Choroid plexus epithelial cell (primary cell): Measurements from ENCODE around the gene ZDHHC22.
A peak's percentile ranks its signal among the peaks of the same experiment; 100 is the strongest.

Source experiments
- DNase-seq: peaks from one replicate; pipeline ENCODE4 v3.0.0-alpha.2; 2010; ENCODE audit warnings: low read depth
- H3K4me3 ChIP-seq: 2 replicates; pipeline ENCODE4 v1.5.1; 2011; ENCODE audit warnings: low read depth, mild to moderate bottlenecking, control low read depth, low read length, moderate library complexity
- TF ChIP-seq, protein P1 (sequence below): conservative IDR thresholded peaks from 2 replicates; pipeline ENCODE4 v1.5.1; 2011; ENCODE audit warnings: low read depth, mild to moderate bottlenecking, control low read depth, inconsistent platforms, low read length, moderate library complexity

The ZDHHC22 gene, protein sequence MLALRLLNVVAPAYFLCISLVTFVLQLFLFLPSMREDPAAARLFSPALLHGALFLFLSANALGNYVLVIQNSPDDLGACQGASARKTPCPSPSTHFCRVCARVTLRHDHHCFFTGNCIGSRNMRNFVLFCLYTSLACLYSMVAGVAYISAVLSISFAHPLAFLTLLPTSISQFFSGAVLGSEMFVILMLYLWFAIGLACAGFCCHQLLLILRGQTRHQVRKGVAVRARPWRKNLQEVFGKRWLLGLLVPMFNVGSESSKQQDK

DNA sequence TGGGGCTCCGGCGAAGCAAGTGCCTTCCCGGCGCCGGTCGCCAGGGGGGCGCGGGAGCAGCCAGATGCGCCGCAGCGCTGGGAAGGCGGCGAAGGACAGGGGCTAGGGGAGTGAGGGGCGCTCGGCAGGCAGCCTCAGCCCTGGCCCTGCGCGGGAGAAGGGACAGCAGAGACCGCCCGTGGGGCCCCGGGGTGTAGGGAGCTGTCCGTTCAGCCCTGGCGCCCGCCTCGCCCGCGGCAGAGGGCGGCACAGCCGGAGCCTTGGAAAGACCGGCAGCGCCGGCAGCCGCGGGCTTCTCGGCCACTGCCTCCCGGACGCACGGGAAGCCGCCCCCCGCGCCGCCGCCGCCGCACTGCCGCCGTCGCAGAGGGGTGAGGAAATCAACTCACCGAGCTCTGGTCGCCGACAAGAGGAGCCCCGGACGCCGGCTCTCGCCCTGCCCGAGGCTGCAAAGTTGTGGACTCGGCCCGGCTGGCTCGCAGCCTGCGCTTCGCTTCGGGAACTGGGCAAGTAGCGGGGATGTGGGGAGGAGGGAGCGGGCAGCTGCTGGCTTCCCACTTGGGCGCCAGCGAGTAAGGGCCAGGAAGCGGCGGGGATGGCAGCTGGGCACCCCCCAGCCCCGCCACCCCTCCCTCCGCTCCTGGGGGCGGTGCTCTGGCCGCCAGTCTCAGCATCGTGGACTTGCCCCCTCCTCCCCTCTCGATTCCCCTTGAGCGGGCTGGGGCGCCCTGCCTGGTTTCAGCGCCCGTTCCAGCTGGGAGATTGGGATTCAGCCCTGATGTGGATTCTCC lies at the start of gene ZDHHC22:
ZDHHC22 (minus strand) TSS at position 578 of the 791 bp plus-strand sequence. CDS start 2,053 bp downstream, outside the sequence.
- TF ChIP-seq, protein P1, sequence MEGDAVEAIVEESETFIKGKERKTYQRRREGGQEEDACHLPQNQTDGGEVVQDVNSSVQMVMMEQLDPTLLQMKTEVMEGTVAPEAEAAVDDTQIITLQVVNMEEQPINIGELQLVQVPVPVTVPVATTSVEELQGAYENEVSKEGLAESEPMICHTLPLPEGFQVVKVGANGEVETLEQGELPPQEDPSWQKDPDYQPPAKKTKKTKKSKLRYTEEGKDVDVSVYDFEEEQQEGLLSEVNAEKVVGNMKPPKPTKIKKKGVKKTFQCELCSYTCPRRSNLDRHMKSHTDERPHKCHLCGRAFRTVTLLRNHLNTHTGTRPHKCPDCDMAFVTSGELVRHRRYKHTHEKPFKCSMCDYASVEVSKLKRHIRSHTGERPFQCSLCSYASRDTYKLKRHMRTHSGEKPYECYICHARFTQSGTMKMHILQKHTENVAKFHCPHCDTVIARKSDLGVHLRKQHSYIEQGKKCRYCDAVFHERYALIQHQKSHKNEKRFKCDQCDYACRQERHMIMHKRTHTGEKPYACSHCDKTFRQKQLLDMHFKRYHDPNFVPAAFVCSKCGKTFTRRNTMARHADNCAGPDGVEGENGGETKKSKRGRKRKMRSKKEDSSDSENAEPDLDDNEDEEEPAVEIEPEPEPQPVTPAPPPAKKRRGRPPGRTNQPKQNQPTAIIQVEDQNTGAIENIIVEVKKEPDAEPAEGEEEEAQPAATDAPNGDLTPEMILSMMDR: peak; percentile 38
- H3K4me3 ChIP-seq: peak within 1 kb of the TSS; percentile 37
- DNase-seq: peak; percentile 38

DNA sequence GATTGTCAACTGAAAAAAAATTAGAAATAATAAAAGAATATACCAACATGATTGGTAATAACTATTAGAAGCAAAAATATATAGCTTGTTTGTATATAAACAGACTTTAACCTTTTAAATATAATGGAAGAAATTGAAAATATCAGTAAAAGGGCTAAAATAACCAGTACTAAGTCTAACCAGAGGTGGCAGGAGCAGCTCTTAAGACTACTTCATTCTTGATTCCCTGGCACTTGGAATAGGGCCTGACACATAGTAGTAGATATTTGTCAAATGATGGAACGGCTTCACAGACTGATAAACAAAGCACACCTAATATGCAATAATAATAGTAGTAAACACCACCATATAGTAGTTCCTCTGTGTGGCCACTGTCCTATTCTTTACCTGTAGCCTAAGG lies 49.4 kb upstream of the ZDHHC22 start:
- peak; percentile 7 for DNase-seq
- H3K4me3 ChIP-seq: no peak overlapping the region
- TF ChIP-seq, protein P1: no peak

DNA sequence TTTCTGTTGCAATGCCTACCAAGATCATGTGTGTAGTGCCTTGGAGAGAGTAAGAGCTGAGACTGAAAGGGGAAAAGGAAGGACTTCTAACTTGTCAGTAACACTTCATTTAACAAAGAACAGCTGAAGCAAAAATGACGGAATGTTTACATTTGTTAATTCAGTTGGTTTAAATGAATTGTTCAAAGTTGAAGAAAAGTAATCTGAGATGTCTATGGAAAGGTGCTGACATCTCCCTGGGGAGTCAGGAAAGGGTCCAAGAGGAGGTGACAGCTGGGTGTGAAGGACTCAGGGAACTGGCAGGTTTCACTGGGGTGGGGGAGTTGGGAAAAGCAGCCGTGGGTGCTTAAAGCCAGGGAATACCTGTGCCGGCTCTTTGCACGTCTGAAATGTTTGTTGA lies 47.9 kb upstream of the ZDHHC22 start:
- H3K4me3 ChIP-seq: no peak overlapping the region
- TF ChIP-seq, protein P1: no peak
- DNase-seq: no peak

DNA sequence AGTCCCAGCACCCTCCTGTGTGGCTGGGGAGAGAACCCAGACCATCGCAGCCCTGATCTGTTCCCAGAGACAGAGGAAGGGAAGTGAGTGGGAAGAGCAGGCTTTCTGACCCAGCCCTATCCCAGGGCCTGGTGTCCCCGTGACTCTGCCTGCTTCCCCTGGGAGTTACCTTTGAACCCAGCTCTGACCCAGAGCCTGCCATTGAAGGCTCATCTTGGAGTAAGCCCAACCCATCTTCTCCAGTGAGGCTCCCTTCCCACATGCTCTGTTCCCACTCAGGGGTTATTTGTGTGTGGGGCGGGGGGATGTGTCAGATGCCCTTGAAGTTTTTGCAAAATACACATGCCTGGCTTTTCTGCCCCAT lies 46.0 kb upstream of the ZDHHC22 start:
- TF ChIP-seq, protein P1: no peak
- H3K4me3 ChIP-seq: no peak overlapping the region
- no peak for DNase-seq

DNA sequence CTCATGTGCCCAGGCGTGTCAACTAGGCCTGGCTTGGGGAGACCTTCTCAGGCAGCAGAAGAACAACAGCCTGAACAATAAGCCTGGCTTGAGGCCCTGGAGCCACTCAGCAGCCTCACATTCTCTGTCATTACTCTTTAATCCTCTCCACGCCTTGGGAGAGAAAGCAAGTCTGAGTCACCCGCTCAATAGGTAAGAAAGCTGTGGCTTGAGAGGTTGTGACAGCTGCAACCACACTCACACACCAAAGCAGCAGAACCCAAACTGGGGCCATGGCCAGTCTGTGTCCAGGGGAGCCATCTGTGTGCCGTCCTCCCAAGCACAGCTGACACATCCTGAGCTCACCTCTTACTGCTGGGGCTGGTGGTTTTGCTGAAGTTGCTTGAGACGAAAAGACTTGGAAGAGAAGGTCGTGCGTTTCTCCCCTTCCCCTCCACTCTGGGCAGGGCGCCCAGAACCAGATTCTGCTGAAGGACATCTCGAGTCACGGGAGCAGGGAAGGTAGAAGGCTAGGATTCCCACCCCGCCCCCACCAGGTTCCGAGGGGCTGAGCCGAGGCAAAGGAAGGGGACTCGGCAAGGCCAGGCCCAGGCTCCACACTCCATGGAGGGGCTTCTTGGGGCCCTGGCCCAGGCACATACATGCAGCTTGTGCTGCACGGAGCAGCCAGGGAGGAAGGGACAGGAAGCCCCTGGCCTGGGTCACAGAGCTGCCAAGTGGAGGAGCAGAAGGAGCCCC lies 45.5 kb upstream of the ZDHHC22 start:
- TF ChIP-seq, protein P1: no peak
- DNase-seq: peak; percentile 7
- no peak overlapping the region for H3K4me3 ChIP-seq

DNA sequence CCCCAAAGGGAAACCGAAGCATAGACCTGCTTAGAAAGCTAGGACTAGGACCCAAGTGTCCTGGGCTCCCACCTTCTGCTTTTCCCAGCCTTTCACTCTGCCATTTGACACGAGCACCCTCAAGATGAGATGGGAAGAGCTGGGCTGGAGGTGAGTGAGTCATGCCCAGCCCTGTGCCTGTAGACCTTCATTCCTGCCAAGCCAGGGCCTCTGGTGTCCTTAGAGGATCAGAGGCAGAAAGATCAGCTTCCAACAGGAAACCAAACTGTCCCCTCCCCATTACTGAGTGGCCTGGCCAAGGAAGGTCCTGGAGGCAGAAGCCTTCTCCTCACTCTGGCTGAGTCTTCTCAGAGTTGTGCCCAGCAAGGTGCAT lies 43.5 kb upstream of the ZDHHC22 start:
- no peak for DNase-seq
- TF ChIP-seq, protein P1: no peak
- H3K4me3 ChIP-seq: no peak overlapping the region
